Activated CD4-positive, alpha-beta T cell treated with anti-CD3 and anti-CD28 coated beads, Interleukin-2, Interleukin-4, amounts not matched to agents 100 ng/mL and 50 ng/mL, durations not matched to agents 16 hours and 8 hours (primary cell): ENCODE data around the gene ZNF79.

Experiments
- DNase-seq: peaks from one replicate; pipeline ENCODE4 v3.0.0-alpha.2; 2020; ENCODE audit warnings: low spot score

ZNF79 gene

GRCh38 chr9:127428348-127428747 lies 4.2 kb downstream of the ZNF79 start:
- no peak for DNase-seq

- DNase-seq = no peak
Observed at GRCh38 chr9:127430415-127430814, 6.2 kb downstream of the ZNF79 start.

GRCh38 chr9:127437497-127438264 lies 13.5 kb downstream of the ZNF79 start:
- peak; percentile 48 for DNase-seq

GRCh38 chr9:127438394-127438793 lies 14.2 kb downstream of the ZNF79 start:
- no peak for DNase-seq

- peak; percentile 7 for DNase-seq
Observed at GRCh38 chr9:127444283-127444920, 20.2 kb downstream of the ZNF79 start.

GRCh38 chr9:127444921-127445850 lies 21.0 kb downstream of the ZNF79 start:
- DNase-seq = peak; percentile 33

- DNase-seq = peak; percentile 33
Observed at GRCh38 chr9:127445851-127446712, 21.9 kb downstream of the ZNF79 start.

GRCh38 chr9:127446713-127447415 lies 22.7 kb downstream of the ZNF79 start:
- no peak for DNase-seq

- no peak for DNase-seq
Observed at GRCh38 chr9:127447416-127448111, 23.4 kb downstream of the ZNF79 start.

GRCh38 chr9:127448112-127448805 lies 24.1 kb downstream of the ZNF79 start:
- DNase-seq = peak; percentile 11

GRCh38 chr9:127449332-127449966 lies 25.3 kb downstream of the ZNF79 start:
- peak; percentile 8 for DNase-seq

- DNase-seq = peak; percentile 20
Observed at GRCh38 chr9:127450243-127450760, 26.1 kb downstream of the ZNF79 start.

- DNase-seq = peak; percentile 97
Observed at GRCh38 chr9:127450830-127451607, 26.8 kb downstream of the ZNF79 start, which contains the start of the genes LRSAM1 and RPL12. LRSAM1 (plus strand) TSS chr9:127451510; CDS start chr9:127454528, 3,018 bp downstream. RPL12 (minus strand) TSS chr9:127451406; CDS start chr9:127451317, 89 bp downstream.

- DNase-seq = no peak
Observed at GRCh38 chr9:127451608-127451857, 27.4 kb downstream of the ZNF79 start.

- peak; percentile 65 for DNase-seq
Observed at GRCh38 chr9:127451858-127452656, 27.9 kb downstream of the ZNF79 start.

- DNase-seq = no peak
Observed at GRCh38 chr9:127452691-127453090, 28.5 kb downstream of the ZNF79 start.

- DNase-seq = peak; percentile 37
Observed at GRCh38 chr9:127455324-127455992, 31.3 kb downstream of the ZNF79 start.
